ENCODE data around the gene SPATA21.
A peak's percentile ranks its signal among the peaks of the same experiment; 100 is the strongest.

Gene SPATA21

DNA sequence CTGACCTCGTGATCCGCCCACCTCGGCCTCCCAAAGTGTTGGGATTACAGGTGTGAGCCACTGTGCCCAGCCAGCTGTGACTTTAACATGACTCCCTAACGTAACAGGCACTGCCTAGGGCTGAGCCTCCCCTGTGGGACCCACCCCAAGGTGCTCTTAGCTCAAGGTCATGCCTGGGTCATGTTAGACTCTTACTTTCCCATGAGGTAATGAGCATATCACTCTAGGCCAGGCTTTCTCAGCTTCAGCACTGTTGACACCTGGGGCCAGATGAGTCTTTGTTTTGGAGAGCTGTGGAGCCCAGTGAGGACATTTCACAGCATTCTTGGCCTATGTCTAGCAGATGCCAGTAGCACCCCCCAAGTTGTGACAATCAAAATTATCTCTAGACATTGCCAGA lies 7.8 kb upstream of the SPATA21 start:
- in situ Hi-C loops (cut with HindIII; ENCODE audit: low pct_unique_long_range_greater_than_20kb, low sequenced_read_pairs) = no loop called here
- no peak for DNase-seq (ENCODE audit: low read depth in 1 of 2, low spot score in 1 of 2)
- TF ChIP-seq JUND (IDR thresholded peaks at IDR 0.05; ENCODE audit: low read depth) = no peak

DNA sequence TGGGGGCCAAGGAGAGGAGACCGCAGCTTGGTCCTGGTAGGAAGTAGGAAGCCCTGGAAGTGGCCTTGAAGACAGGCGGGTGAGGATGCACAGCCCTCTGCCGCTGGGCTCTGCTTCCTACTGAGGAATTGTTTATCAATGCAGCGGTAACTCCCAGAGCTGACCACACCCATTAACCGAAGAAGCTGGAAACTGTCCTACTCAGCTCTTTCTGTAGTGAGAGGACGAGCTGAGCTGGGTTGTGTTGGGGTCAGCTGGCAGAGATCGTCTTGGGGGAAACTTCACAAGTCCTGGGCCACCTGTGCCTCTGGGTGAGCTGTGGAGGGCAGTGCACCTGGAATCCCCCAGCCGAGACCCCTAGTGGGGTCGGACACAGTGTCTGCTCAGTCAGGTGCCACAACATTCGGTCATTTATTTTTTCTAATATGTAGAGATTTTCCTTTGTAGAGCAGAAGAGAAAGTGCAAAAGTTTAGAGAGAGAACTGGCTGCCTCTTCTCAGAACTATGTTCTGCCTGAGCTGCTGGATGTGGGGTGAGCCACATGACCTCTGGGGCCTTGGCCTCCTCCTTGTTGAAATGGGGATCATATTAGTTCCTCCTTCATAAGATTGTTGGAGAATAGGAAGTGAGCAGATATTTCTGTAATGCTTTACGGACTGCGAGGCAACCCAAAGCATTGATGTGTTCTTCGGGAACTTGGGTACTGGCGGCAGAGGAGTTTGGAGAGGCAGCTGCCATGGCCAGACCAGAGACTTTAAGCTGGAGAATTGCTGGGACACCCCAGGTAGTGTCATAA lies 6.9 kb upstream of the SPATA21 start:
- in situ Hi-C loops (cut with HindIII; ENCODE audit: low pct_unique_long_range_greater_than_20kb, low sequenced_read_pairs) = no loop called here
- DNase-seq (ENCODE audit: low read depth in 1 of 2, low spot score in 1 of 2) = no peak
- TF ChIP-seq JUND (IDR thresholded peaks at IDR 0.05; ENCODE audit: low read depth) = no peak

DNA sequence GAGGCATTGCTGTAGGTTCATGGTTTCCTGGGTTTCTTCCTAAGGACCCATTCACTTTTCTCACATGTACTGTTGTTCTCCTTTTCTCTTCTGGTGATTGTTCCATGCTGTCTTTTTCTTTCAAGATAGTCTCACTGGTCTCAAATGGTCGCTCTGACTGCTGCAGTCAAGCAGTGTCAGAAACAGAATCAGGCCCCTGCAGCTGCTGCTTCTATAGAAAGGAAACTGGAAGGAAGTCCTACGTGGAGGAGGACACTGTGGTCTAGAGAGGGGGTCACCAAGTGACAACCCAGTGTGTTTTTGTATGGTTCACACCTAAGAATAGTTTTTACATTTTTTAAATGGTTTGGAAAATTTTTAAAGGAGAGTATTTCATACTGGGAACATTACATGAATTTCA lies 5.7 kb upstream of the SPATA21 start:
- in situ Hi-C loops (cut with HindIII; ENCODE audit: low pct_unique_long_range_greater_than_20kb, low sequenced_read_pairs) = no loop called here
- no peak for DNase-seq (ENCODE audit: low read depth in 1 of 2, low spot score in 1 of 2)
- TF ChIP-seq JUND (IDR thresholded peaks at IDR 0.05; ENCODE audit: low read depth) = no peak

- DNase-seq (ENCODE audit: low read depth in 1 of 2, low spot score in 1 of 2) = no peak
- in situ Hi-C loops (cut with HindIII; ENCODE audit: low pct_unique_long_range_greater_than_20kb, low sequenced_read_pairs) = no loop called here
- no peak for TF ChIP-seq JUND (IDR thresholded peaks at IDR 0.05; ENCODE audit: low read depth)
Observed at GRCh38 chr1:16442265-16442664, 5.0 kb upstream of the SPATA21 start.

GRCh38 chr1:16441282-16441665 lies 4.0 kb upstream of the SPATA21 start:
- DNase-seq (ENCODE audit: low read depth in 1 of 2, low spot score in 1 of 2) = no peak
- TF ChIP-seq JUND (IDR thresholded peaks at IDR 0.05; ENCODE audit: low read depth) = no peak
- in situ Hi-C loops (cut with HindIII; ENCODE audit: low pct_unique_long_range_greater_than_20kb, low sequenced_read_pairs) = no loop called here

DNA sequence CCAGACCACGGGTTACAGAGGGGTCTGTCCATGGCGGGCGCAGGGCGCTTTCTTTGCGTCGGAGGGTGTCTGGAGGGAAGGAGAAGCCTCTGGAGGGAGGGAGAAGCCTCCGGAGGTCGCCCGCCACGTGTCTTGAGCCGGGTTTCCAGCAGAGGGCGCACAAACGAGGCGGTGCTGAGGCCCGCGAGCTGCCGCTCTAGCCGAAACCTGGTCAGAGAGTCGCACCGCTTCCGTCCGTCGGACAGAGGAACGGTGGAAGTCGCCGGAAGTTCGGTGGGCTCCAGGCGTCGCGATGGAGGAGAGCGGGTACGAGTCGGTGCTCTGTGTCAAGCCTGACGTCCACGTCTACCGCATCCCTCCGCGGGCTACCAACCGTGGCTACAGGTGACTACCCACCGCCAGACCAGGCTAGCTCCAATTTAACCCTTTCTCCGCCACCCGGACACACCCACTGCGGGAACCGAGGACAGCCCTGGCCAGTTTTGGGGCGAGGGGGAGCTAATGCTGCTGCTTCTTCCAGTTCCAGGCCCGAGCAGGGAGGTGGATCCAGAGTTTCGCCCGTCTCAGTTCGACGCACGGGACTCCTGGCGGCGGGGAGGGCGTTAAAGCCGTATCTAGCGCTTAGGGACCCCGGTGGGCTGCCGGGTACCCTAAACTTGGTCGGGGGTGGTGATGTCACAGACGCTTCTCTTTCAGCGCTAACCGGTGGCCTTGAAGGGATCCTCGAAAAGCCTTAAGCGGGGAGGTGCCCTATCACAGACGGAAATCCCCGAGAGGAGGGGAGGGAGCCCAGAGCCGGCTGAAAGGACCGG lies 3.5 kb upstream of the SPATA21 start, which contains the start of gene NECAP2:
Gene NECAP2 (plus strand): TSS at position 255 of the 812 bp plus-strand sequence. CDS start 38 bp downstream, at position 293.
- in situ Hi-C loops (cut with HindIII; ENCODE audit: low pct_unique_long_range_greater_than_20kb, low sequenced_read_pairs) = no loop called here
- DNase-seq (ENCODE audit: low read depth in 1 of 2, low spot score in 1 of 2) = peak; percentile 69 to 88
- TF ChIP-seq JUND (IDR thresholded peaks at IDR 0.05; ENCODE audit: low read depth) = no peak

GRCh38 chr1:16440131-16440469 lies 2.9 kb upstream of the SPATA21 start:
- DNase-seq (ENCODE audit: low read depth in 1 of 2, low spot score in 1 of 2) = no peak
- in situ Hi-C loops (cut with HindIII; ENCODE audit: low pct_unique_long_range_greater_than_20kb, low sequenced_read_pairs) = no loop called here
- TF ChIP-seq JUND (IDR thresholded peaks at IDR 0.05; ENCODE audit: low read depth) = no peak

GRCh38 chr1:16438924-16439323 lies 1.7 kb upstream of the SPATA21 start:
- in situ Hi-C loops (cut with HindIII; ENCODE audit: low pct_unique_long_range_greater_than_20kb, low sequenced_read_pairs) = no loop called here
- DNase-seq (ENCODE audit: low read depth in 1 of 2, low spot score in 1 of 2) = no peak
- TF ChIP-seq JUND (IDR thresholded peaks at IDR 0.05; ENCODE audit: low read depth) = no peak

GRCh38 chr1:16438516-16438915 lies 1.3 kb upstream of the SPATA21 start:
- DNase-seq (ENCODE audit: low read depth in 1 of 2, low spot score in 1 of 2) = no peak
- no peak for TF ChIP-seq JUND (IDR thresholded peaks at IDR 0.05; ENCODE audit: low read depth)
- in situ Hi-C loops (cut with HindIII; ENCODE audit: low pct_unique_long_range_greater_than_20kb, low sequenced_read_pairs) = no loop called here

DNA sequence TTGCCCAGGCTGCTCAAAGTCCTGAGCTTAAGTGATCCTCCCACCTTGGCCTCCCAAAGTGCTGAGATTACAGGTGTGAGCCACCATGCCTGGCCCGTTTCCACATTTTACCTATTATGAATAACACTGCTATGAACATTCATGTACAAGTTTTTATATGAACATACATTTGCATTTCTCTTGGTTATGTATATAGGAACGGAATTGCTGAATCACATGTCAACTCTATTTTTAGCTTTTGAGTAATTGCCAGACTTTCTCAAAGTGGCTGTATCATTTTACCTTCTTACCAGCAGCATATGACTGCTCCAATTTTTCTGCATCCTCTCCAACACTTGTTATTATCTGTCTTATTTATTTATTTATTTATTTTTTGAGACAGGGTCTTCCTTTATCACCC lies 2.7 kb downstream of the SPATA21 start:
- TF ChIP-seq JUND (IDR thresholded peaks at IDR 0.05; ENCODE audit: low read depth) = no peak
- no peak for DNase-seq (ENCODE audit: low read depth in 1 of 2, low spot score in 1 of 2)
- in situ Hi-C loops (cut with HindIII; ENCODE audit: low pct_unique_long_range_greater_than_20kb, low sequenced_read_pairs) = no loop called here

DNA sequence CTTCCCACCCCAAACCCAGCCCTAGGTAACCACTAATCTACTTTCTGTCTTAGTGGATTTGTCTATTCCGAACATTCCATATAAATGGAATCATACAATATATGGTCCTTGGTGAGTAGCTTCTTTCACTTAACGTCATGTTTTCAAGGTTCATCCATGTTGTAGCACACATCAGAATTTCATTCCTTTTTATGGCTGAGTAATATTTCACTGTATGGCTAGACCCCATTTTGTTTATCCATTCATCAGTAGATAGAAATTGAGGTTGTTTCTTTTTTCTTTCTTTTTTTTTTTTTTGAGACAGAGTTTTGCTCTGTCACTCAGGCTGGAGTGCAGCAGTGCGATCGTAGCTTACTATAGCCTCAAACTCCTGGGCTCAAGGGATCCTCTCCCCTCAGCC lies 3.2 kb downstream of the SPATA21 start:
- TF ChIP-seq JUND (IDR thresholded peaks at IDR 0.05; ENCODE audit: low read depth) = no peak
- in situ Hi-C loops (cut with HindIII; ENCODE audit: low pct_unique_long_range_greater_than_20kb, low sequenced_read_pairs) = no loop called here

GRCh38 chr1:16433030-16433429 lies 4.2 kb downstream of the SPATA21 start:
- no peak for TF ChIP-seq JUND (IDR thresholded peaks at IDR 0.05; ENCODE audit: low read depth)
- DNase-seq (ENCODE audit: low read depth in 1 of 2, low spot score in 1 of 2) = no peak
- in situ Hi-C loops (cut with HindIII; ENCODE audit: low pct_unique_long_range_greater_than_20kb, low sequenced_read_pairs) = no loop called here

More for the DNA sequence above, 3.2 kb downstream of the SPATA21 start:
- no peak for DNase-seq (ENCODE audit: low read depth in 1 of 2, low spot score in 1 of 2)

DNA sequence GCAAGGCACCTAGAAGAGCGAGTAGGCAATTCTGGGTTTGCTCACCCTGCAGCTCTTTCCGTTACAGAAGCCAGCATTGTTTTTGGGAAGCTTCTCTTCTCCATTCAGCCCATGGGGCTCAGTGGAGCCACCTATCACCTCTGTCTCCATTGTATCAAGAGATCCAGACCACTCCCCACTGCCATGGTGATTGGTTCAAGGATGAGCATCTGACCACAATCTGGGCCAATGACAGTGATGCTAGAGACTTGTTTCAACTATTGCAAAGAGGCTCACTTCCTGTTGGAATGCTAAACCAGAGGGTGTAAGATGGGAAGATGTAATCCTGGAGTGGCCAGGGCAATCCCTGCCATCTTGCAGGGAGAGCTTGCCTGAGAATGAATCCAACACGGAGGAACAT lies 6.6 kb downstream of the SPATA21 start:
- in situ Hi-C loops (cut with HindIII; ENCODE audit: low pct_unique_long_range_greater_than_20kb, low sequenced_read_pairs) = no loop called here
- DNase-seq (ENCODE audit: low read depth in 1 of 2, low spot score in 1 of 2) = peak in 1 of 2 experiments; percentile 31
- no peak for TF ChIP-seq JUND (IDR thresholded peaks at IDR 0.05; ENCODE audit: low read depth)

Data from T47D (cell line).